Dendritic cell treated with granulocyte-macrophage colony-stimulating factor and Interleukin-4, amounts not matched to agents 40 ng/mL and 50 ng/mL, for 4 days (primary cell): ENCODE results near the gene KNCN.

Experiments
- H3K27ac Mint-ChIP-seq: one replicate; pipeline ENCODE4 v1.8.0; 2022; ENCODE audit warnings: mild to moderate bottlenecking, mixed read lengths
- H3K27me3 Mint-ChIP-seq: one replicate; pipeline ENCODE4 v1.8.0; 2022; ENCODE audit warnings: mild to moderate bottlenecking, mixed read lengths
- H3K36me3 Mint-ChIP-seq: one replicate; pipeline ENCODE4 v1.8.0; 2022; ENCODE audit warnings: low read depth, mixed read lengths
- H3K4me1 Mint-ChIP-seq: one replicate; pipeline ENCODE4 v1.8.0; 2022; ENCODE audit warnings: low read depth, mixed read lengths
- H3K4me3 Mint-ChIP-seq: one replicate; pipeline ENCODE4 v1.8.0; 2022; ENCODE audit warnings: mild to moderate bottlenecking, moderate library complexity, mixed read lengths
- H3K9me3 Mint-ChIP-seq: one replicate; pipeline ENCODE4 v1.8.0; 2022; ENCODE audit warnings: mixed read lengths
- intact Hi-C: fragments of 100-400 bp; cut with micrococcal nuclease; formaldehyde crosslinking; loops from one replicate; pipeline ENCODE4 v1.15.0; 2022

KNCN gene

DNA sequence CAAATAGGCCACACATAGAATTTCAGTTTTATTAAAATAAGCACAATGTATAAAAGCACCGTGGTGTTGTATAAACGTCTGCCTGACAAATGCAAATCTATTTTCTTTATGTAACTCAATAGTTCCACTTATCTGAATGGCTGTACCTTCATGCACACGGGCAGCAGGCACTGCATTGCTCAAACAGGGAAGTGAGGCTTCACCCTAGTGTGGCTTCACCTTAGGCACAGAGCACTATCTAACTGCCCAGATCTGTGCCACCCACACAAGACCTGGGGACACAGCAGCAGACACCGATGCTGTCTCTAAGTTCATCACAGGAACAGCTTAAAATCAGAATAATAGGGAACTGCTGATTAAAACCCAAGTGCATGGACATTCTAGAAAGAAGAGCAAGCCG, 6.0 kb upstream of the KNCN start:
- no peaks in the 10 kb centered on the region for H3K9me3 Mint-ChIP-seq
- H3K4me3 Mint-ChIP-seq = no peak overlapping the region
- H3K27me3 Mint-ChIP-seq = peaks cover 3% of the 10 kb centered on the region
- H3K4me1 Mint-ChIP-seq = peaks cover 19% of the 10 kb centered on the region
- intact Hi-C loops = no loop called here
- H3K27ac Mint-ChIP-seq = peak overlapping the region; percentile 5
- H3K36me3 Mint-ChIP-seq = peaks cover 66% of the 10 kb centered on the region

DNA sequence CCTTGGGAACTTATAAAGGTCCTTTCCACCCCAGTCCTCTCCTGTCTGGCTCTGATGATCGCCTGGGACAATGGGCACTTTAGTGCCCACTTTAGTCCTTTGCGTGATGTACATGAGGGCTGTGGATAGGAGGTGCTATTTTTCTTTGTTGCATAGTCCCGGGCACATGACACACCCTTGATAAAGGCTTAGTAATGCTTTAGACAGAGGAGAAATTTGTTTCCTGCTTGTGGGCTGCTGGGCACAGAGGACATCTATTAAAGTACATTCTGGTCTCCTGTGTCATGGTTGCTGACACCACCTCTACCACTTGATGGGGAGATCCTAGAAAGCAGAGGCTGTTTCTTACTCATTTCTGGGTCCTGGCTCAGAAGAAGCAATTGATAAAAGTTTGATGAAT, 5.4 kb upstream of the KNCN start:
- Mint-ChIP-seq H3K27me3 (peaks cover 3% of the 10 kb centered on the region), H3K36me3 (peaks cover 60% of the 10 kb centered on the region), H3K9me3 (no peaks in the 10 kb centered on the region), H3K27ac (no peak overlapping the region), H3K4me3 (no peak overlapping the region), H3K4me1 (peaks cover 19% of the 10 kb centered on the region)
- intact Hi-C loops = no loop called here

DNA sequence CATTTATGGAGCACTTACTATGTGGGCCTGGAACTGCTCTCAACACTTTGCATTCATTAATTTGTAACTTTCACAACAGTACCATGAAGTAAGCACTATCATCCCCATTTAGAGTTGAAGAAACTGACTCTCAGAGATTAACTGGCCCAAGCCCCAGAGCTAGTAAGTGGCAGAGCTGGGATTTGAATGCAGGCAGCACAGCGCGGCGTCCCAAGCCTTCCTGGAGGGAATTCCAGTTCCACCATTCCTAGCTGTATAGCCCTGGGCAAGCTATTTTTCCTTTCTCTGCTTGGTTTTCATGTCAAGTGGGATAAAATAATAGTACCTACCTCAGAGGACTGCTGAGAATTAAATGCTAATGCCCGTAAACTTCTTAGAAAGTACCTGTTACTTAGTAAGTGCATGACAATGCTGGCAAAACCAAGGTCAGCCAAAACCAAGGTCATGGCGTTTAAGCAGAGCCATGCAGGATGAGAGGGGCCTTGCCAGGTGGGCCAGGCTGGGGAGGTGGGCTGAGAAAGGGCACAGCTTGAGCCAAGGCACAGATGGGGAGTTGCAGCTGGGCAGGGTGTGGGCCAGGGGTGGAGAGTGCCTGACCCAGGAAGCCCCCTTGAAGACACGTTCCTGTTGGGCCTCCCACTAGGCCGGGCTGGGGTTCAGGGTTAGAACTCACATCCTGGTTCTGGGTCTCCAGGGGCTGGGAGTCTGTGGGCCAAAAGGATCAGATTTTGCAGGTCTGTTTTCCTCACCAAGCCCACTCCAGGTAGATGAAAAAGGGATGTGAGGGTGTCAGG, 4.6 kb upstream of the KNCN start:
- Mint-ChIP-seq H3K4me3 (no peak overlapping the region), H3K27me3 (peaks cover 8% of the 10 kb centered on the region), H3K9me3 (no peaks in the 10 kb centered on the region), H3K36me3 (peaks cover 52% of the 10 kb centered on the region), H3K4me1 (peaks cover 19% of the 10 kb centered on the region), H3K27ac (peak overlapping the region; percentile 15)
- intact Hi-C loops = no loop called here

DNA sequence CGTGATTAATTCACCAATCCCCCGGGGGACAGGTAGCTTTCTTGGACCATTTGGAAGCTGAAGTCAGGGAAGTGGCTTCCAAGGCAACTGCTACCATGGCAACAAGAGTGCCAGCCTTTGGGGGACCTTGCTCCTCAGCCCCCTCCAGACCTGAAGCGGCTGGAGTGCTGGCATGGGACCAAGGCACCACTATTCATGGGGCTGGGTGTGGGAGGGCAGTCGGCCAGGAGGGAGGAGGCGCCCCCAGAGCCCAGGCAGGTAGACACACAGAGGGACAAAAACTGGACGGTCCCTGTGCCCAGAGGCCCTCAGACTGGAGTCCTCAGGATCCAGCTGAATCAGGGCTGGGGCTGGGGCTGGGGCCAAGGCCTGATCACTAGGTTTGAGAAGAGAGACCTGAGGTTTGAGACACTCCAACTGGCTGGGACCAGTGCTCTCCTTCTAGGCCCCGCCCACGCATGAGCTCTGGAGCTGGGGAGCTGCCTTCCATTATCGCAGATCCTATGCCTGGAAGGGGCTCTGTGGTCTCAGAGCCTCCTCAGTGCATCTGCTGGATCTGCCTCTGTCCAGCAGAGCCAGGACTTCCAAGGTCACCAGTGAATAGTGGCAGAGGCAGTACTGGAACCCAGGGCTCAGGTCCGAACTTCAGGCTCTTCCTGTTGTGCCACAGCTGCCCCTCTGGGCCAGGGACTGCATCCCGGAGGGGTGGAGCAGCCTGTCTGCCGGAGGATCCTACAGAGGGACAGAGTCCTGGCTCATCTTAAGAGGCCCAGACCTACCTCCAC, 3.3 kb upstream of the KNCN start:
- Mint-ChIP-seq H3K36me3 (peaks cover 39% of the 10 kb centered on the region), H3K4me3 (no peak overlapping the region)

DNA sequence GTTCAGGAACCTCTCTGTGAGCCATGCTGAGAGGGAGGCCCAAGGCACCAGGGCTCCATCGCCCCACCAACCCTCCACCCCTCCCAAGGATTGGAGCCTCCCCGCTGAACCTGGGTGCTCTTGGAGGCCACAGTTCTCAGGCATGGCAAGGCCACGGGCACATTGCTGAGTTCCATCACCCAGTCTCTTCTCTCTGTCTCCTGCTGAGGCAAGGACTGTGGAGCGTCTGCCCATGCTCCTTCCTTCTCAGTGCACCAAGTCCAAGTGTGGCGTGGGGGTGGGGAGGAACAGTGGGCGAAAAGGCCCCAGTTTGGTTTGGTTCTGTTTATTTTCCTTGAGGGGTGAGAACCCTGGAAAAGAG, 2.8 kb upstream of the KNCN start:
- H3K27me3 Mint-ChIP-seq = peaks cover 22% of the 10 kb centered on the region
- H3K4me1 Mint-ChIP-seq = peaks cover 16% of the 10 kb centered on the region
- H3K27ac Mint-ChIP-seq = no peak overlapping the region
- H3K9me3 Mint-ChIP-seq = no peaks in the 10 kb centered on the region
- no peak overlapping the region for H3K4me3 Mint-ChIP-seq
- H3K36me3 Mint-ChIP-seq = peaks cover 34% of the 10 kb centered on the region
- intact Hi-C loops = no loop called here

More for the DNA sequence above, 3.3 kb upstream of the KNCN start:
- Mint-ChIP-seq H3K4me1 (peaks cover 19% of the 10 kb centered on the region), H3K27ac (no peak overlapping the region), H3K9me3 (no peaks in the 10 kb centered on the region), H3K27me3 (peaks cover 18% of the 10 kb centered on the region)
- intact Hi-C loops = no loop called here

DNA sequence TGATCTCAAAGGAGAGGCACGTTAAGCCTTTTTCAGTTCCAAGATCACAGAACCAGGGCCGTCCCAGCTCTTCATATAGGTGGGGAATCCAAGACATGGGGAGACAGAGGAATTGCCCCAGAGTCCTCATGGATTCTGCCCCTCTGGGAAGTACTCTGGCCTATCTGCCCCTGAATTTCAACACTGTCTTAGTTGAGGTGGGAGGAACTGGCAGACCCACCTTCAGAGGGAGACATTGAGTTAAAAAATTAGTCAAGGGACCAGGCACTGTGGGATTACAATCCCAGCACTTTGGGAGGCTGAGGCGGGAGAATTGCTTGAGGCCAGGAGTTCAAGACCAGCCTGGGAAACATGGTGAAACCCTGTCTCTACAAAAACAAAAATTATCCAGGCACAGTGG, 2.1 kb upstream of the KNCN start:
- intact Hi-C loops = no loop called here

DNA sequence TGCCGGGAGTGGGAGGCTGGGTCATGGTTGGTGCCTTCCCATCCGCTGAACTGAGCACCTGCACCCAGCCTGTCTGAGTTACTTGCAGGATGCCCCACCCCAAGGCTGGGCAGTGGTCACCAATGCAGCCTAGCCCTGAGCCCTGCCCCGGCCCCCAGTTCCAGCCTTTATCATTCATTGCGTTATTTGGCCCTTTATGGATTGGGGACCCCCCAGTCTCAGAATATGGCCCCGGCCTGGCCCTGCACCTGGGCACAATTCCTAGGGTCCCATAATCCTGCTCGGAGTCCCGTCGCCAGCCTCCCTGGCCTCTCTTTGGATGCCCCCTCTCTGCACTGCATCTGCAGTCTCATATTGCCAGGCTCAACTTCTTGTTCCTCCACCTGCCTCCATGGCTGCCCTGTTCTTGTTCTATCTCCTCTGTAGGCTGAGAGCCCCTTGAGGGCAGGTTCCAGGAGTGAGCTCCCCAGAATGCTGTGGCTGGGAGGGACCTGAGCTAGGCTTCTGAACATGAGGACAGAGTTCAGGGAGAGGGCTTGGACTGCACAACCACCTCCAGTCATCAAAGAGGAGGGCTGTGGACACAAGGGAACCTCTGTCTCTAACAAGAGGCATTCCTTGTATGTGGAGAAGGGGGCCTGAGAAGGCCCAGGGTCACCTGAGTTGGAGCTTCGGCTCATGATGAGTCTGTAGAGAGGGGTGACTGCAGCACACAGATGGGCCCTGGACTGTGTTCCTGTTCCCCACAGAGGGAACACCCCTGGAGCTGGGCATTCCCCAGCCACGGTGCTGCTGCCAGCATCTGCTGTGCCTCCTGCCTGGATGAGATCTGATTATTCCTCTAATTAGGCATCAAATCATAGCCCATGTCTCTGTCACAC, 1.1 kb upstream of the KNCN start:
- Mint-ChIP-seq H3K27me3 (peaks cover 24% of the 10 kb centered on the region), H3K27ac (no peak overlapping the region), H3K9me3 (no peaks in the 10 kb centered on the region), H3K4me1 (peaks cover under 1% of the 10 kb centered on the region), H3K36me3 (peaks cover 18% of the 10 kb centered on the region), H3K4me3 (no peak overlapping the region)
- intact Hi-C loops = no loop called here

More for the DNA sequence above, 2.1 kb upstream of the KNCN start:
- Mint-ChIP-seq H3K27me3 (peaks cover 24% of the 10 kb centered on the region), H3K4me3 (no peak overlapping the region), H3K27ac (peak overlapping the region; percentile 23), H3K4me1 (peaks cover 9% of the 10 kb centered on the region), H3K9me3 (no peaks in the 10 kb centered on the region), H3K36me3 (peaks cover 27% of the 10 kb centered on the region)

DNA sequence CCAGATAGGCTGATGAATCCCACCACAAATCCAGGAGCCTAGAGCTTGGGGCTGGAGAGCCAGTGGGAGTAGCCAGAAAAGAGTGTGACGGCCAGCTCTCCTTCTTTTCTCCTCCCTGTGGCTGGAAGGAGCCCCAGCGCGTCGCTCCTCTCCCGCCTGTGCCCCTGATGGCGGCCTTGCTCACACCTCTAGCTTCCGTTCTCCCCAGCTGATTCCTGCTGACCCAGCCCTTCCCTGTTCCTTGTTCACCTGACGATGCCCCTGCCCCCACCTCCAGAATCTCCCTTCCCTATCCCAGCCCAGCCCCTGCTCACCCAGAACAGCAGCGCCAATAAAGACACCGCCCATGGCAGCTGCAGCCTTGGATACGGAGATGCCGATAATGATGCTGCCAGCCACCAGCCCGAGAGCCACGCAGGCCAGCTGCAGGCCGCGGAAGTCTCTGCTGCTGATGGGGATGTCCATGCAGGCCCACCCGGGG, 656 bp downstream of the KNCN start:
- H3K4me1 Mint-ChIP-seq = peaks cover 12% of the 10 kb centered on the region
- H3K9me3 Mint-ChIP-seq = no peaks in the 10 kb centered on the region
- no peak overlapping the region for H3K4me3 Mint-ChIP-seq
- no peak overlapping the region for H3K27ac Mint-ChIP-seq
- peaks cover 37% of the 10 kb centered on the region for H3K27me3 Mint-ChIP-seq
- H3K36me3 Mint-ChIP-seq = no peaks in the 10 kb centered on the region
- intact Hi-C loops = no loop called here

DNA sequence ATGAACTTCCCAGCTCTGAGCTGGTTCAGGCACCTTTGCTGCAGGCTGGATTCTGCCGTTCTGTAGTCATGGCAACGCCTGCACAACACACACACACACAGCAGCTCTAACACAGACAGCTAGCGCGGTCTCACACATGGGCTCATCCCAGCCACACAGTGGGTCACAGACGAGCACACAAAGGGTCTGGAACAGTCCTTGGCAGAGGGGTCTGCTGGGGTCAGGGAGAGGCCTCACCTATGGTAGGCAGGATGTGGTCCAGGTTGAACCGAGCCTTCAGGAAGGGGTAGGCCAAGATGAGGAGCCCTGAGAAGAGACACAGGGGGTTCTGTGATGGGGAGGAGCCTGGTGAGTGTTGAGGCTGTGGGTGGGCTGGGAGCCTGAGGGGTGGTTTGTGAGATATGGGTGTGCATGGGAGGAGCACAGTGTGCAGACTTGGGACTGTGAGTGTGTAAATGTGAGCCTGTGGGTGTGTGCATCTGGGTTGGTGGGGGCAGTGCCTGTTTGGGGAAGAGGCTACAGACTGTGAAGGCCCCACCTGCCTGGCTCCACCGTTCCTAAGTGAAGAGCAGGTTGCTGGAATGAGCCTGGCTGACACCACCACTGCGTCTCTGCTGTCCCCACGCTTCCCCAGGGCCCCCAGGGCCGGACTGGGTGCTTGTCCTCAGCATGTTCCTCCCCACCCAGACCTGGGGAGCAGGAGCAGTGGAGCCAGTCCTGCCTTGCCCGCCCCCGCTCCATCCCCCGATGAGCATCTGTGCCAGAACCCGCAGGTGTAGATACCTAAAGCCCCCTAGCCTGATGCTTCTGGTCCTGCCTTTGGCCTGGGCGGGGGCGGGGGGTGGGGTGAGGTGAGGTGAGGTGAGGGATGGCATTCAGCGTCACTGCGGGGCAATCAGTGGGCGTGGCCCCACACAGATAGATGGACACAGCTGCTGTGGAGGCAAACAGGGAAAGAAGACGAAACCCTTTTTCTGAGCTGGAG, 1.5 kb downstream of the KNCN start:
- H3K36me3 Mint-ChIP-seq = no peaks in the 10 kb centered on the region
- intact Hi-C loops = no loop called here
- H3K27me3 Mint-ChIP-seq = peaks cover 45% of the 10 kb centered on the region
- H3K4me1 Mint-ChIP-seq = peaks cover 19% of the 10 kb centered on the region
- H3K4me3 Mint-ChIP-seq = no peak overlapping the region
- H3K27ac Mint-ChIP-seq = no peak overlapping the region
- no peaks in the 10 kb centered on the region for H3K9me3 Mint-ChIP-seq

DNA sequence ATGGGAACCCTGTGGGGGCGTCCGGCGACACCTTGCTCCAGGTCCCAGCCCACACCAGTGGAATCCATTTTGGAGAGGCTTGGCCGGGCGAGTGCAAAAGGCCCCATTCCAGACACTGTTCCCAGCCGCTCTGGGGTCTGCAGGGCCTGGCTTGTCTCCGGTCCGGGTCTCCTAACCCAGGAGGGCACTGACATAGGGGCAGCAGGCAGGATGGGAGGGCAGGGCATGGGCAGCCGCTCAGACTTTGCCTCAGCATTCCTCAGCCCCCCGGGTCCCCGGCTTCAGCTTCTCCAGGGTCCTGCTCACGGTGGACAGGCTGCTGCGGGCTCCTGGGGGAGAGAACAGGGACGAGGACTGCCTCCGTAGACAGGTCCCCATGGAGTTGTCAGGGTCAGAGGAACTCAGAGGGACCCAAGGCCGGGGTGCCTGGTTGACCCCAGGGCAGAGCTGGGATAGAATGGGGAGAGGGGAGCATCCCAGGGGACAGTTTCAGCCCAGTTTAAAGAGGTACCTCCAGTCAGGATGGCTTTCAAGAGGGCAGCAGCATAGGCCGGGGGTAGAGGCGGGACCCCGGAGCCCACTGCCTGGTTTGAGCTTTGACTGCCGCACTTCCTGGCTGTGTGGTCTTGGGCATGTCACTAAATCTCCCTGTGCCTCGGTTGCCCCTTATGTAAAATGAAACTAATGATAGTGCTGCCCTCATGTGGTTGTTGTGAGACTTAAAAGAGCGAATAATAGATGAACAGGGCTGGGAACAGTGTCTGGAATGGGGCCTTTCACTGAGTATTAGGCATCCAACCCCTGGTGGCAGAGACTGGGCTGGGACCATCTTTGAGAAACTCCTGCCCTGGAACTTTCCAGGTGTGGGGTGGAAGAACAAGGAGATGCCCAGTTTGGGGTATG, 3.7 kb downstream of the KNCN start:
- H3K4me1 Mint-ChIP-seq = peaks cover 24% of the 10 kb centered on the region
- no peaks in the 10 kb centered on the region for H3K9me3 Mint-ChIP-seq
- no peak overlapping the region for H3K27ac Mint-ChIP-seq
- intact Hi-C loops = no loop called here
- H3K36me3 Mint-ChIP-seq = no peaks in the 10 kb centered on the region
- H3K27me3 Mint-ChIP-seq = peaks cover 67% of the 10 kb centered on the region
- H3K4me3 Mint-ChIP-seq = no peak overlapping the region

DNA sequence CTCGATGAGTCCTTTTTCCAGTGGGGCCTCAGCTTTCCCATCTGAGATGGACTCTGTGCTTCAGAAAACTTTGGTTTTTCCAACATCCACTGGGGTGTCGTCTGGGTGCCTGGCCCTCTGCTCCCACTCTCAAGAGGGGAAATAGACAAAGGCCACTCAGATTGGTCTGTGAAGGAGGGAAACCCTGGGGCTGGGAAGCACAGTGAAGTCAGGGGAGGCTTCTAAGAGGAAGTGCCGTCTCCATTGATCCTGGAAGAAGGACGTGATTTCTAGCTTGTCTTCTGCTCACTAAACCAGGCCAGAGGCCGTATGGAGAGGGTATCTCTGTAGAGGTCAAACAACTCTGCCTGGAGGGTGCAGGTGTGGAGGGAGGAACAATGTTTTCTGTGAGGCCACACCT, 5.2 kb downstream of the KNCN start:
- H3K4me1 Mint-ChIP-seq = peaks cover 24% of the 10 kb centered on the region
- H3K9me3 Mint-ChIP-seq = no peaks in the 10 kb centered on the region
- H3K27ac Mint-ChIP-seq = no peak overlapping the region
- intact Hi-C loops = no loop called here
- H3K27me3 Mint-ChIP-seq = peaks cover 72% of the 10 kb centered on the region
- no peak overlapping the region for H3K4me3 Mint-ChIP-seq
- no peaks in the 10 kb centered on the region for H3K36me3 Mint-ChIP-seq

DNA sequence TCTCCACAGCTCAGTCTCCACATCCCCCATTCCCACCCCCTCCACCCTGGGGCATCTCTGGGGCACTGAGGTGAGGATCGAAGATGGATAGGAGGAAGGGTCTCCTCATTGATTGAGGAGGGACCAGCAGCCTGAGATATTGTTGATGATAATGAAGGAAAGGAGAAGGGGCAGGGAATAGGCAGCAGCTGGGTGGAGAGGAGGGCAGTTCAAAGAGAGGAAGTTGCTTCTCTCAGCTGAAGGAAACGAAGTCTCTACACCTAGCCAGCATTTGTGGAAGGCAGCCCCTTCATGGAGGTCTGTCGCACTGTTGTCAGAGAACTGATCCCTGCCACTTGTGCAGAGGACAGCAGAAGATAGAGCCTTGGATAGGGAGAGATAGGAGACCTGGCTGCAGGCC, 5.7 kb downstream of the KNCN start:
- peaks cover 24% of the 10 kb centered on the region for H3K4me1 Mint-ChIP-seq
- H3K27ac Mint-ChIP-seq = no peak overlapping the region
- no peaks in the 10 kb centered on the region for H3K9me3 Mint-ChIP-seq
- no peaks in the 10 kb centered on the region for H3K36me3 Mint-ChIP-seq
- intact Hi-C loops = no loop called here
- H3K4me3 Mint-ChIP-seq = no peak overlapping the region
- peaks cover 71% of the 10 kb centered on the region for H3K27me3 Mint-ChIP-seq
